NT2/D1 (cell line): Measurements from ENCODE around the gene VAPB.
"Not testable (repeated sequence)": the region's sequence is repeated elsewhere in the genome, so short reads cannot be mapped to it uniquely, and the experiment has no call there.

Experiments
- DNase-seq: peaks from one replicate; pipeline ENCODE4 v3.0.0-alpha.2; 2011; ENCODE audit warnings: low read depth, low spot score
- H3K27me3 ChIP-seq: 2 replicates; pipeline ENCODE4 v1.6.0; 2011; ENCODE audit warnings: mild to moderate bottlenecking; ENCODE audit not compliant: insufficient read length, insufficient read depth
- H3K36me3 ChIP-seq: 2 replicates; pipeline ENCODE4 v1.6.1; 2011; ENCODE audit warnings: mild to moderate bottlenecking, low read length, mixed read lengths; ENCODE audit not compliant: insufficient read depth, insufficient read length
- H3K4me1 ChIP-seq: 2 replicates; pipeline ENCODE4 v1.5.1; 2011; ENCODE audit not compliant: insufficient read depth, insufficient read length
- H3K4me3 ChIP-seq: 2 replicates; pipeline ENCODE4 v1.5.1; 2011; ENCODE audit warnings: low read depth; ENCODE audit not compliant: insufficient read length
- H3K9ac ChIP-seq: 2 replicates; pipeline ENCODE4 v1.6.0; 2011; ENCODE audit warnings: low read depth; ENCODE audit not compliant: insufficient read length
- H3K9me3 ChIP-seq: 2 replicates; pipeline ENCODE4 v1.5.1; 2011; ENCODE audit warnings: mild to moderate bottlenecking, low read length; ENCODE audit not compliant: insufficient read depth
- SUZ12 ChIP-seq: IDR thresholded peaks from 2 replicates; pipeline ENCODE4 v1.6.1; 2011; ENCODE audit not compliant: insufficient read length, insufficient read depth; ENCODE audit errors: extremely low read depth
- YY1 ChIP-seq: IDR thresholded peaks from 2 replicates; pipeline ENCODE4 v1.6.1; 2011; ENCODE audit not compliant: insufficient read length, insufficient read depth
- ZNF274 ChIP-seq: IDR thresholded peaks from 2 replicates; pipeline ENCODE4 v1.6.1; 2011; ENCODE audit warnings: mild to moderate bottlenecking, low read depth, low read length

The VAPB gene

GRCh38 chr20:58406422-58407001 lies 17.5 kb downstream of the VAPB start:
- no peak overlapping the region for H3K9ac ChIP-seq
- peaks cover 13% of the 10 kb centered on the region for H3K36me3 ChIP-seq
- no peaks in the 10 kb centered on the region for H3K9me3 ChIP-seq
- no peaks in the 10 kb centered on the region for H3K4me1 ChIP-seq
- H3K4me3 ChIP-seq, result no peak overlapping the region
- TF ChIP-seq SUZ12 (no peak), ZNF274 (no peak), YY1 (no peak)
- H3K27me3 ChIP-seq, result no peaks in the 10 kb centered on the region
- no peak for DNase-seq

- H3K27me3 ChIP-seq, result no peaks in the 10 kb centered on the region
- H3K9ac ChIP-seq, result no peak overlapping the region
- H3K4me3 ChIP-seq, result no peak overlapping the region
- H3K36me3 ChIP-seq, result peaks cover 10% of the 10 kb centered on the region
- no peak for TF ChIP-seq ZNF274
- no peak for TF ChIP-seq YY1
- DNase-seq, result no peak
- peaks cover 7% of the 10 kb centered on the region for H3K9me3 ChIP-seq
- no peaks in the 10 kb centered on the region for H3K4me1 ChIP-seq
Measured at GRCh38 chr20:58407201-58407873, 18.3 kb downstream of the VAPB start.

GRCh38 chr20:58407966-58408557 lies 19.0 kb downstream of the VAPB start:
- Histone ChIP-seq H3K9me3 (peaks cover 9% of the 10 kb centered on the region), H3K9ac (no peak overlapping the region), H3K4me1 (no peaks in the 10 kb centered on the region), H3K36me3 (peaks cover 10% of the 10 kb centered on the region), H3K27me3 (no peaks in the 10 kb centered on the region), H3K4me3 (no peak overlapping the region)
- no peak for DNase-seq
- TF ChIP-seq ZNF274 (no peak), YY1 (no peak), SUZ12 (no peak)

- no peak for DNase-seq
- Histone ChIP-seq H3K27me3 (no peaks in the 10 kb centered on the region), H3K36me3 (peaks cover 9% of the 10 kb centered on the region), H3K9me3 (peaks cover 9% of the 10 kb centered on the region), H3K4me3 (no peak overlapping the region), H3K9ac (no peak overlapping the region), H3K4me1 (no peaks in the 10 kb centered on the region)
- TF ChIP-seq SUZ12 (no peak), ZNF274 (no peak), YY1 (no peak)
Measured at GRCh38 chr20:58408603-58409246, 19.7 kb downstream of the VAPB start.

GRCh38 chr20:58414216-58414615 lies 25.2 kb downstream of the VAPB start:
- Histone ChIP-seq H3K9me3 (peaks cover 21% of the 10 kb centered on the region), H3K36me3 (peaks cover 27% of the 10 kb centered on the region)
- not testable (repeated sequence) for H3K27me3 ChIP-seq, H3K9ac ChIP-seq, H3K4me1 ChIP-seq, H3K4me3 ChIP-seq, DNase-seq

GRCh38 chr20:58414786-58415185 lies 25.8 kb downstream of the VAPB start:
- H3K4me1 ChIP-seq, H3K9ac ChIP-seq, DNase-seq, H3K4me3 ChIP-seq, H3K27me3 ChIP-seq: not testable (repeated sequence)
- peaks cover 21% of the 10 kb centered on the region for H3K9me3 ChIP-seq
- peaks cover 32% of the 10 kb centered on the region for H3K36me3 ChIP-seq

- no peak overlapping the region for H3K9ac ChIP-seq
- no peak for DNase-seq
- H3K27me3 ChIP-seq, result no peaks in the 10 kb centered on the region
- TF ChIP-seq ZNF274 (no peak), SUZ12 (no peak), YY1 (no peak)
- no peaks in the 10 kb centered on the region for H3K4me1 ChIP-seq
- H3K9me3 ChIP-seq, result peaks cover 21% of the 10 kb centered on the region
- H3K4me3 ChIP-seq, result no peak overlapping the region
- H3K36me3 ChIP-seq, result peaks cover 37% of the 10 kb centered on the region
Measured at GRCh38 chr20:58416057-58416456, 27.0 kb downstream of the VAPB start.
